ENCODE measurements around the gene ITGAD. TPM values are rescaled to one million over a fixed set of nuclear protein-coding genes. Genes with fewer than 3 reads are reported as not detected.

The ITGAD gene
- total RNA-seq, 1 donor from 2014 or later, result not detected

DNA sequence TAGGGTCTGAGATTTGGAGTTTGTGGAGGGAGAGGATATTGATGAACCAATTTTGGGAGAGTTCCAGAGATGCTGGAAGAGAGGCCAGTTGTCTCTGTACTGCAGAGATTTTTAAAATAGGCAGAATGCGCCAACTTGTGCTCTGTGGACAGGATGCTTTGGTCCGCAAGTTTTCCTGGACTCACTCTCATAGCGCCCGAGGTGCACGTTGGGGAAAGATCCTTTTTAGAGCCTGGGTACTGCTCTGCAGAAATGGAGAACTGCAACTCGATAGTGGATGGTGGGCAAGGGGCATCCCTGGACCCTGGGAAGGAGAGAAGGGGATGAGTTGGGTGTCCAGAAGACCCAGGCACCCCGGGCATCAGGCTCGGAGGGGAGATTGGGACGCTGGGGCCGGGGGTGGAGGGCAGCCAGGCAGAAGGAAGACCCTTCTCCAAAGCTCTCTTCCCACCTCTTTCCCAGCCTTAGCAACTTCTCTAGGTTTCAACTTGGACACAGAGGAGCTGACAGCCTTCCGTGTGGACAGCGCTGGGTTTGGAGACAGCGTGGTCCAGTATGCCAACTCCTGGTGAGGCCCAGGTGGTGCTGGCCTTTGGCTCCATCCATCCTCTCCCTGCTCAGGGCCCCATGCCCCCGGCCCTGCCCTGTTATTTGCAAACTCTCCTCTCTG lies 37.6 kb upstream of the ITGAD start:
- intact Hi-C loops (cut with DNase I), result no loop called here
- Histone ChIP-seq H3K4me1 (no peaks in the 10 kb centered on the region), H3K4me3 (no peak overlapping the region), H3K36me3 (no peaks in the 10 kb centered on the region), H3K27me3 (no peaks in the 10 kb centered on the region), H3K9me3 (no peaks in the 10 kb centered on the region), H3K27ac (no peak overlapping the region)
- no peak for TF ChIP-seq POLR2A (IDR thresholded peaks at IDR 0.05)
- TF ChIP-seq, protein P1, sequence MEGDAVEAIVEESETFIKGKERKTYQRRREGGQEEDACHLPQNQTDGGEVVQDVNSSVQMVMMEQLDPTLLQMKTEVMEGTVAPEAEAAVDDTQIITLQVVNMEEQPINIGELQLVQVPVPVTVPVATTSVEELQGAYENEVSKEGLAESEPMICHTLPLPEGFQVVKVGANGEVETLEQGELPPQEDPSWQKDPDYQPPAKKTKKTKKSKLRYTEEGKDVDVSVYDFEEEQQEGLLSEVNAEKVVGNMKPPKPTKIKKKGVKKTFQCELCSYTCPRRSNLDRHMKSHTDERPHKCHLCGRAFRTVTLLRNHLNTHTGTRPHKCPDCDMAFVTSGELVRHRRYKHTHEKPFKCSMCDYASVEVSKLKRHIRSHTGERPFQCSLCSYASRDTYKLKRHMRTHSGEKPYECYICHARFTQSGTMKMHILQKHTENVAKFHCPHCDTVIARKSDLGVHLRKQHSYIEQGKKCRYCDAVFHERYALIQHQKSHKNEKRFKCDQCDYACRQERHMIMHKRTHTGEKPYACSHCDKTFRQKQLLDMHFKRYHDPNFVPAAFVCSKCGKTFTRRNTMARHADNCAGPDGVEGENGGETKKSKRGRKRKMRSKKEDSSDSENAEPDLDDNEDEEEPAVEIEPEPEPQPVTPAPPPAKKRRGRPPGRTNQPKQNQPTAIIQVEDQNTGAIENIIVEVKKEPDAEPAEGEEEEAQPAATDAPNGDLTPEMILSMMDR (IDR thresholded peaks at IDR 0.05), result no peak
- no peak for TF ChIP-seq POLR2AphosphoS5 (IDR thresholded peaks at IDR 0.05; ENCODE audit: insufficient read depth in 1 of 2, low read depth in 1 of 2)
- no peak for DNase-seq (ENCODE audit: extremely low spot score in 2 of 2)

DNA sequence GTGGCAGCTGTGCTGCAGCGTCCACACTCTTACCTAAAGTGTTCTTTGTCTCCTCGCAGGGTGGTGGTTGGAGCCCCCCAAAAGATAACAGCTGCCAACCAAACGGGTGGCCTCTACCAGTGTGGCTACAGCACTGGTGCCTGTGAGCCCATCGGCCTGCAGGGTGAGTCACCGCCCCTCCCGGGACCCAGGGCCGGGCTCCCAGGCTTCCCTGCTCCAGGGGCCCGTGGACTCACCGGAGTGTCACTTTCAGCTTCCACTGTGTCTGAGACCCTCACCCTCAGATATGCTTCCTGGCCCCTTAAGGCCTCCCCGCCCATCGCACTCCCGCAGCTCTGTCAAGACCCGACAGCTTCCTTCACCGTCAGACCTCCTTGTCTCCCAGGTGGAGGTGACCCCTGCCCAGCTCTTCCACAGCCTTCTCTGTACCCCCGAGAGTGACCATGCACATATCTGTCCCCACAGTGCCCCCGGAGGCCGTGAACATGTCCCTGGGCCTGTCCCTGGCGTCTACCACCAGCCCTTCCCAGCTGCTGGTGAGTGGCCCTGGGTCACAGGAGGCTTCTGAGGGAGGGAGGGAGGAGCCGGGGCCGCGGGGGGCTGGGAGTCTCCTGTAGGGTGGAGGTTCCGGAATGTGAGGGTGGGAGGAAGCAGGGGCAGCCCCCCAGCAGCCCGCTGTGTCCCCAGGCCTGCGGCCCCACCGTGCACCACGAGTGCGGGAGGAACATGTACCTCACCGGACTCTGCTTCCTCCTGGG lies 36.4 kb upstream of the ITGAD start:
- Histone ChIP-seq H3K9me3 (no peaks in the 10 kb centered on the region), H3K4me1 (no peaks in the 10 kb centered on the region), H3K4me3 (no peak overlapping the region), H3K27me3 (no peaks in the 10 kb centered on the region), H3K36me3 (no peaks in the 10 kb centered on the region), H3K27ac (no peak overlapping the region)
- TF ChIP-seq POLR2AphosphoS5 (IDR thresholded peaks at IDR 0.05; ENCODE audit: insufficient read depth in 1 of 2, low read depth in 1 of 2) (no peak), POLR2A (IDR thresholded peaks at IDR 0.05) (no peak)
- TF ChIP-seq, protein P1 (IDR thresholded peaks at IDR 0.05), result no peak
- intact Hi-C loops (cut with DNase I), result no loop called here
- no peak for DNase-seq (ENCODE audit: extremely low spot score in 2 of 2)

DNA sequence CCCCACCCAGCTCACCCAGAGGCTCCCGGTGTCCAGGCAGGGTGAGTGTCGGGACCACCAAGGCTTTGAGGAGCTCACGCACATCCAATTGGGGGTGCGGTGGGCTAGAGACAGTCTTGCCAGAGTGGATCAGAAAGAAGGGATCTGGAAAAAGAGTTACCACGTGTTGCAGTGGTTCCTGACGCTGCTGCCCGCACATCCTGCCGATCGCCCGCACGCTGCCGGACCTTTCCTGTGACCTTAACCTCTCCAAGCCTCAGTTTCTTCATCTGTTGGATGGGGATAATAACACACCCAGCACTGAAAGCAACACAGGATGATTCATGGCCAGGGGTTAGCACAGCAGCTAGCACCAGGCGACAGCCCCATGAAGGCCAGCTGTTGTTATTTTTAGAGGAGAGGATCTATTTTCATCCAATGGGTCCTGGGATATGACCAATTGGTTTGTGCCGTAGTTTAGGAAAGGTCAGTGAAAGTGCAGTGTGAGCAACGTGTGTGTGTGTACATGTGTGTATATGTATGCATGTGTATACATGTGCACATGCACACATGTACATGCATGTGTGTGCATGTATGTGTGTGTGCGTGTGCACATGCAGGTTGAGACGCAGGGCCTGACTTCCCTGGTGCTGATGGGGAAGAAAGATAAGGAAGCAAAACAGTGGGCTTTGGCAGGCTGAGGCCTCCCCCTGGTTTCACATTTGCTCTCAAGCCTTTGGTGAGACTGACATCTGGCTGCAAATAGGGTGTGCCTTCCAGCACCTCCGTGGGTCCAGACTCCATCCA lies 35.6 kb upstream of the ITGAD start:
- no peak overlapping the region for H3K27ac ChIP-seq

DNA sequence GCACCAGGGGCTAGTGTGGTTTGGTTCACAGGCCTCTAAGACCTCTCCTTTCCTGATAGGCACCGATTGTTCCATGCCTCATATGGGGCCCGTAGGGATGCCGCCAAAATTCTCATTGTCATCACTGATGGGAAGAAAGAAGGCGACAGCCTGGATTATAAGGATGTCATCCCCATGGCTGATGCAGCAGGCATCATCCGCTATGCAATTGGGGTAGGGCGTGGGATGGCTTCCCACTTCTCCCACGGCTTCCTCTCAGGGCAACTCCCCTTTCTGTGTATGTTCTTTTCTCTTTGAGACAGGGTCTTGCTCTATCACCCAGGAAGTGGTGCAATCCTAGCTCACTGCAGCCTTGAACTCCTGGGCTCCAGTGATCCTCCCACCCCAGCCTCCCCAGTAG lies 32.9 kb upstream of the ITGAD start:
- H3K4me1 ChIP-seq, result no peaks in the 10 kb centered on the region
- no peaks in the 10 kb centered on the region for H3K27me3 ChIP-seq
- no peaks in the 10 kb centered on the region for H3K9me3 ChIP-seq
- intact Hi-C loops (cut with DNase I), result no loop called here
- H3K36me3 ChIP-seq, result no peaks in the 10 kb centered on the region
- H3K4me3 ChIP-seq, result no peak overlapping the region
- DNase-seq (ENCODE audit: extremely low spot score in 2 of 2), result no peak
- no peak overlapping the region for H3K27ac ChIP-seq
- TF ChIP-seq, protein P1 (IDR thresholded peaks at IDR 0.05), result no peak
- no peak for TF ChIP-seq POLR2AphosphoS5 (IDR thresholded peaks at IDR 0.05; ENCODE audit: insufficient read depth in 1 of 2, low read depth in 1 of 2)
- TF ChIP-seq POLR2A (IDR thresholded peaks at IDR 0.05), result no peak

More for the DNA sequence above, 35.6 kb upstream of the ITGAD start:
- H3K27me3 ChIP-seq, result no peaks in the 10 kb centered on the region
- no peaks in the 10 kb centered on the region for H3K36me3 ChIP-seq
- H3K4me3 ChIP-seq, result no peak overlapping the region
- intact Hi-C loops (cut with DNase I), result no loop called here
- H3K4me1 ChIP-seq, result no peaks in the 10 kb centered on the region
- TF ChIP-seq, protein P1 (IDR thresholded peaks at IDR 0.05), result no peak
- no peak for TF ChIP-seq POLR2A (IDR thresholded peaks at IDR 0.05)
- no peak for TF ChIP-seq POLR2AphosphoS5 (IDR thresholded peaks at IDR 0.05; ENCODE audit: insufficient read depth in 1 of 2, low read depth in 1 of 2)
- H3K9me3 ChIP-seq, result no peaks in the 10 kb centered on the region
- DNase-seq (ENCODE audit: extremely low spot score in 2 of 2), result no peak
